Upper lobe of left lung (tissue), 6 donors: ENCODE measurements around the gene MYBPH. TPM values are rescaled to one million over a fixed set of nuclear protein-coding genes. Genes with fewer than 3 reads are reported as not detected.

Experiments used
- ATAC-seq, 2 donors: fragments of 200-7000 bp; cut with Tn5 transposase; one replicate each; pipeline ENCODE4 v1.9.1; 2022; ENCODE audit warnings: mild to moderate bottlenecking in 2 of 2, moderate library complexity in 2 of 2; ENCODE audit not compliant: low FRiP score in 2 of 2
- DNase-seq, 2 donors: peaks; one replicate each; pipeline ENCODE4 v3.0.0-alpha.2; 2019 to 2020
- H3K27ac ChIP-seq, 4 donors: fragments of 200-600 bp; sonication (generic); one replicate each; pipeline ENCODE4 v1.5.1; 2016 to 2019
- H3K27me3 ChIP-seq, 4 donors: fragments of 200-600 bp; sonication (generic); one replicate each; pipeline ENCODE4 v1.5.1; 2017 to 2019
- H3K36me3 ChIP-seq, 4 donors: fragments of 200-600 bp; sonication (generic); one replicate each; pipeline ENCODE4 v1.5.1; 2016 to 2019
- H3K4me1 ChIP-seq, 4 donors: fragments of 200-600 bp; sonication (generic); one replicate each; pipeline ENCODE4 v1.5.1; 2018 to 2019
- H3K4me3 ChIP-seq, 4 donors: fragments of 200-600 bp; sonication (generic); one replicate each; pipeline ENCODE4 v1.5.1; 2017 to 2019; ENCODE audit warnings: mild to moderate bottlenecking in 2 of 4, moderate library complexity in 1 of 4
- H3K9me3 ChIP-seq, 4 donors: fragments of 200-600 bp; sonication (generic); one replicate each; pipeline ENCODE4 v1.5.1; 2018 to 2019
- EP300 ChIP-seq, 4 donors: sonication (generic); formaldehyde crosslinking; IDR thresholded peaks; one replicate each; pipeline ENCODE4 v1.5.1; 2017; ENCODE audit warnings: antibody characterized with exemption in 4 of 4, control low read depth in 2 of 4
- POLR2A ChIP-seq, 4 donors: fragments of 450-650 bp; IDR thresholded peaks; one replicate each; pipeline ENCODE4 v1.5.1; 2016 to 2017; ENCODE audit warnings: antibody characterized with exemption in 4 of 4, mild to moderate bottlenecking in 2 of 4
- POLR2AphosphoS5 ChIP-seq, 2 donors: sonication (generic); formaldehyde crosslinking; IDR thresholded peaks; one replicate each; pipeline ENCODE4 v1.5.1; 2017; ENCODE audit warnings: antibody characterized with exemption in 2 of 2
- WGBS, 2 donors: methylation state at CpG; one replicate each; pipeline ENCODE4 v1.1.5; 2017 to 2018; 5-methylcytosine and 5-hydroxymethylcytosine counted together
- total RNA-seq, 6 donors: library from RNA; depleted of rRNA in 4 of 6; stranded (reverse); fragments of >200 nt in 4 of 6; gene quantifications; one replicate each; pipeline versions ENCODE4 v1.1.0 to v1.2.1, GENCODE V29; 2016 to 2021
- TF ChIP-seq, protein P1 (sequence below), 6 experiments: fragments of 450-650 bp in 4 of 6; fragments of 200-600 bp in 2 of 6; sonication (generic) in 2 of 6; IDR thresholded peaks; one replicate each; pipeline ENCODE4 v1.5.1; 2016 to 2019; ENCODE audit warnings: antibody characterized with exemption in 6 of 6
- donor health status: DM: no; HTN: no; CAD: no; lungs with moderate emphysema.
- donor health status: DM: no; HTN: yes; CAD: no; lungs with severe emphysema.

The MYBPH gene
- total RNA-seq, 6 donors from 2014 or later, result 0.13 to 0.39 (median 0.15) TPM; not detected in 3

DNA sequence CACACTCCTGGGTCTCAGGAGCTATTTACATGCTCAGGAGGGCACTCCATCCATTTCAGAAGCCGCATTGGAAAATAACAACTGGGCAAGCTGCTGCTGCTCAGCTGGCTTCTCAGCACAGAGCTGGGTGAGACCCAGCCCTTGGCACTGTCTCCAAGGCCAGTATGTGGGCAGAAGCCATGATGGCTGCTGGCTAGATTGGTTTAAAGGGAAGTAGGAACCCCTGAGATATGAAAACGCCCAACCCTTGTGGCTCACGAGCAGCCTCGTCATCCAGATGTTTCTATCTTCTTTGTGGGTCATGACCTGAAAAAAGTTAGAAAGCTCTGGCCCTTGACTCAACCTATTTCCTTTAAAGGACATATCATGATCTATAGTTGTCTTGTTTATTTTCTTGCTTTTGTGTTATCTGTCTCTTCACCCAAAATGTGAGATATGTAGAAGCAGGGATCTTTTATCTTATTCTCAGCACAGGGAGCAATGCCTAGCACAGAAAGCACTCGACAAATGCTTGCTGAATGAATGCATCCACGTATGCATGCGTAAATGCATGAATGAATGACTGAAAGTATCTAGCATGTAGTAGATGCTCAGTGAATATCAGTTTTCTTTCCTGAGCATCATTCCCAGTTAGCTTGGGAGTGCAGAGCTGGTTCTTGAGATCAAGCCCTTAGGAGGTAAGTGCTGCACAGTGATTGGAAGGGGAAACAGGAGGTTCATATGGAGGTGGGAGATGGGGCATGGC is 11.6 kb downstream of the MYBPH start:
- no peak for TF ChIP-seq POLR2A (IDR thresholded peaks at IDR 0.05)
- TF ChIP-seq EP300 (IDR thresholded peaks at IDR 0.05), result no peak
- TF ChIP-seq POLR2AphosphoS5 (IDR thresholded peaks at IDR 0.05), result no peak

GRCh38 chr1:203162403-203162802 is 13.2 kb downstream of the MYBPH start:
- peak; percentile 15 to 44 for ATAC-seq
- WGBS, 2 donors, result 40 to 63% methylated on average over 1 of the region's 1 CpG
- Histone ChIP-seq H3K9me3 (no peaks in the 10 kb centered on the region), H3K27me3 (no peaks in the 10 kb centered on the region), H3K4me3 (no peak overlapping the region), H3K36me3 (no peaks in the 10 kb centered on the region), H3K27ac (no peak overlapping the region), H3K4me1 (no peaks in the 10 kb centered on the region)
- DNase-seq, result no peak
- TF ChIP-seq POLR2AphosphoS5 (IDR thresholded peaks at IDR 0.05), result no peak

More for the DNA sequence above, 11.6 kb downstream of the MYBPH start:
- DNase-seq, result no peak
- no peak for ATAC-seq
- no peak overlapping the region for H3K27ac ChIP-seq
- H3K4me1 ChIP-seq, result no peaks in the 10 kb centered on the region
- 63 to 66% methylated on average over 7 of the region's 7 CpGs for WGBS, 2 donors
- H3K9me3 ChIP-seq, result no peaks in the 10 kb centered on the region
- no peaks in the 10 kb centered on the region for H3K36me3 ChIP-seq
- H3K4me3 ChIP-seq, result no peak overlapping the region
- no peaks in the 10 kb centered on the region for H3K27me3 ChIP-seq

- Histone ChIP-seq H3K36me3 (no peaks in the 10 kb centered on the region), H3K4me3 (no peak overlapping the region), H3K27me3 (no peaks in the 10 kb centered on the region), H3K9me3 (no peaks in the 10 kb centered on the region), H3K27ac (no peak overlapping the region), H3K4me1 (no peaks in the 10 kb centered on the region)
- 96 to 98% methylated on average over 9 to 11 of the region's 11 CpGs for WGBS, 2 donors
- DNase-seq, result no peak
- ATAC-seq, result no peak
- TF ChIP-seq POLR2A (IDR thresholded peaks at IDR 0.05) (no peak), POLR2AphosphoS5 (IDR thresholded peaks at IDR 0.05) (no peak)
- TF ChIP-seq, protein P1, sequence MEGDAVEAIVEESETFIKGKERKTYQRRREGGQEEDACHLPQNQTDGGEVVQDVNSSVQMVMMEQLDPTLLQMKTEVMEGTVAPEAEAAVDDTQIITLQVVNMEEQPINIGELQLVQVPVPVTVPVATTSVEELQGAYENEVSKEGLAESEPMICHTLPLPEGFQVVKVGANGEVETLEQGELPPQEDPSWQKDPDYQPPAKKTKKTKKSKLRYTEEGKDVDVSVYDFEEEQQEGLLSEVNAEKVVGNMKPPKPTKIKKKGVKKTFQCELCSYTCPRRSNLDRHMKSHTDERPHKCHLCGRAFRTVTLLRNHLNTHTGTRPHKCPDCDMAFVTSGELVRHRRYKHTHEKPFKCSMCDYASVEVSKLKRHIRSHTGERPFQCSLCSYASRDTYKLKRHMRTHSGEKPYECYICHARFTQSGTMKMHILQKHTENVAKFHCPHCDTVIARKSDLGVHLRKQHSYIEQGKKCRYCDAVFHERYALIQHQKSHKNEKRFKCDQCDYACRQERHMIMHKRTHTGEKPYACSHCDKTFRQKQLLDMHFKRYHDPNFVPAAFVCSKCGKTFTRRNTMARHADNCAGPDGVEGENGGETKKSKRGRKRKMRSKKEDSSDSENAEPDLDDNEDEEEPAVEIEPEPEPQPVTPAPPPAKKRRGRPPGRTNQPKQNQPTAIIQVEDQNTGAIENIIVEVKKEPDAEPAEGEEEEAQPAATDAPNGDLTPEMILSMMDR (IDR thresholded peaks at IDR 0.05), result no peak
Measured at GRCh38 chr1:203161703-203162102, 13.9 kb downstream of the MYBPH start.

DNA sequence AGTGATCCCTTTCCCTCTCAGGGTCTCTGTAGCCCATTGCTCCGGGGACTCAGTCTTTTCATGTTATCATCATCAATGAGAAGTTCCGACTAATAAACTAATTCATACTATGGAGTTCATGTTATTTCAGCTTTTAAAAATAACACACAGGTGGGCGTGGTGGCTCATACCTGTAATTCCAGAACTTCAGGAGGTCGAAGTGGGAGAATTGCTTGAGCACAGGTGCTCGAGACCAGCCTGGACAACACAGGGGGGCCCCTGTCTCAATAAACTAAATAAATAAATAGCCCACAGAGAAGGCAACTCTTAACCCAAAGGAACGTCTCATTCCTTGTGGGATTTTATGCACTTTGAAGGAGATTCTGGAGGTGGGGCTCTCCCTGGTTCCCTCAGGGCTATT is 14.5 kb downstream of the MYBPH start:
- no peaks in the 10 kb centered on the region for H3K27me3 ChIP-seq
- H3K9me3 ChIP-seq, result no peaks in the 10 kb centered on the region
- no peaks in the 10 kb centered on the region for H3K4me1 ChIP-seq
- H3K36me3 ChIP-seq, result no peaks in the 10 kb centered on the region
- TF ChIP-seq POLR2A (IDR thresholded peaks at IDR 0.05), result no peak
- TF ChIP-seq, protein P1 (IDR thresholded peaks at IDR 0.05), result no peak
- no peak for TF ChIP-seq POLR2AphosphoS5 (IDR thresholded peaks at IDR 0.05)
- no peak for TF ChIP-seq EP300 (IDR thresholded peaks at IDR 0.05)
- no peak overlapping the region for H3K27ac ChIP-seq
- 58 to 66% methylated on average over 6 of the region's 6 CpGs for WGBS, 2 donors
- no peak for DNase-seq
- no peak for ATAC-seq
- H3K4me3 ChIP-seq, result no peak overlapping the region

- Histone ChIP-seq H3K9me3 (no peaks in the 10 kb centered on the region), H3K27me3 (no peaks in the 10 kb centered on the region), H3K4me3 (no peak overlapping the region), H3K27ac (no peak overlapping the region), H3K36me3 (no peaks in the 10 kb centered on the region), H3K4me1 (no peaks in the 10 kb centered on the region)
- TF ChIP-seq POLR2A (IDR thresholded peaks at IDR 0.05), result no peak
- TF ChIP-seq POLR2AphosphoS5 (IDR thresholded peaks at IDR 0.05), result no peak
- no peak for TF ChIP-seq EP300 (IDR thresholded peaks at IDR 0.05)
- ATAC-seq (no peak), DNase-seq (no peak)
- 55 to 89% methylated on average over 1 of the region's 1 CpG for WGBS, 2 donors
Measured at GRCh38 chr1:203159844-203160243, 15.8 kb downstream of the MYBPH start.

DNA sequence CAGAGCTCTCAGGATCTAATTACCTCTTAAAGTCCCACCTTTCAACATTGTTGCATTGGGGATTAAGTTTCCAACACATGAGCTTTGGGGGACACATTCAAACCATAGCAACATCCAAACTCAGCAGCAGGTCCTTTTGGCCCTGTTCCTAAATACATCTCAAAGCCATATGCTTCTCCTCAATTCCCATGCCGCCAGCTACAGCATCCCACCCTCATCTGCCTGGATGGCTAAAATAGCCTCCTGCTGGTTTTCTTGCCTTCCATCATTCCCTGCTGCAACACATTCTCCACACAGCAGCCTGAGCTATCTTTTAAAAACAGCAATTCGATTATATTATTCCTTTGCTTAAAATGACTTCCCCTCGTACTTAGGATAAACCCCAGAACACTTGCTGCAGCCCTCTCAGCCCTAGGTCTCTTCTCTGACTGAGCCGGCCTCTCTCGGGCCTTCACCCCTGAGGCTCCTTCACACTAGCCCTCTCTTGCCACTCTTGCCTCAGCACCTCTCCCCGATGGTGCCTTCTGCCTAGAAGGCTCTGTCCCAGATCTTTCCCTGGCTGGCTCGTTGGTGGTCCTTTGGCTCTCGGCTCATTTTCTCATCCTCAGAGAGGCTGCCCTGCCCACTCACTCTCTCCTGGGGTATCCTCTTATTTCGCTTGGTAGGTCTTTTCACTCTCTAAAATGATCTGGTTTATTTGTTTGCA is 16.5 kb downstream of the MYBPH start:
- DNase-seq (no peak), ATAC-seq (no peak)
- Histone ChIP-seq H3K27me3 (no peaks in the 10 kb centered on the region), H3K4me1 (peaks cover 0 to 6% (median 2%) of the 10 kb centered on the region in 4 donors), H3K27ac (no peak overlapping the region), H3K9me3 (no peaks in the 10 kb centered on the region), H3K4me3 (no peak overlapping the region), H3K36me3 (no peaks in the 10 kb centered on the region)
- WGBS, 2 donors, result 83 to 89% methylated on average over 9 of the region's 9 CpGs
- TF ChIP-seq EP300 (IDR thresholded peaks at IDR 0.05), result no peak
- no peak for TF ChIP-seq POLR2A (IDR thresholded peaks at IDR 0.05)
- TF ChIP-seq, protein P1 (IDR thresholded peaks at IDR 0.05), result no peak
- TF ChIP-seq POLR2AphosphoS5 (IDR thresholded peaks at IDR 0.05), result no peak
